H9 (cell line): Measurements from ENCODE around the gene RABGAP1. TPM values are rescaled to one million over a fixed set of nuclear protein-coding genes. Genes with fewer than 3 reads are reported as not detected.

Experiments used
- DNase-seq: peaks from one replicate; pipeline ENCODE4 v3.0.0-alpha.2; 2017
- H2AFZ ChIP-seq: one replicate; pipeline ENCODE4 v1.6.1; 2013; ENCODE audit warnings: mild to moderate bottlenecking, low read length, control low read depth, moderate library complexity
- H2AK5ac ChIP-seq: 2 replicates; pipeline ENCODE4 v1.6.1; 2013; ENCODE audit warnings: low read length, control low read depth, mixed read lengths; ENCODE audit not compliant: insufficient read length
- H2BK120ac ChIP-seq: one replicate; pipeline ENCODE4 v1.6.1; 2013; ENCODE audit warnings: low read depth, mild to moderate bottlenecking, low read length, control low read depth, inconsistent platforms; ENCODE audit not compliant: poor library complexity, severe bottlenecking
- H2BK12ac ChIP-seq: 2 replicates; pipeline ENCODE4 v1.6.1; 2013; ENCODE audit warnings: low read length, control low read depth, mixed read lengths, low read depth; ENCODE audit not compliant: insufficient read length
- H2BK15ac ChIP-seq: 2 replicates; pipeline ENCODE4 v1.6.1; 2013; ENCODE audit warnings: low read depth, low read length, control low read depth
- H2BK20ac ChIP-seq: one replicate; pipeline ENCODE4 v1.6.1; 2013; ENCODE audit warnings: low read depth, mild to moderate bottlenecking, low read length, control low read depth, inconsistent platforms; ENCODE audit not compliant: poor library complexity, severe bottlenecking
- H2BK5ac ChIP-seq: 2 replicates; pipeline ENCODE4 v1.6.1; 2013; ENCODE audit warnings: low read length, control low read depth, mixed read lengths; ENCODE audit not compliant: insufficient read length
- H3K14ac ChIP-seq: 2 replicates; pipeline ENCODE4 v1.6.1; 2013; ENCODE audit warnings: low read length, control low read depth; ENCODE audit not compliant: insufficient read depth
- H3K18ac ChIP-seq: 2 replicates; pipeline ENCODE4 v1.6.1; 2013; ENCODE audit warnings: low read depth, mild to moderate bottlenecking, mixed read lengths, low read length, control low read depth; ENCODE audit not compliant: insufficient read length
- H3K23ac ChIP-seq: 2 replicates; pipeline ENCODE4 v1.6.1; 2013; ENCODE audit warnings: low read length, control low read depth, mixed read lengths, low read depth; ENCODE audit not compliant: insufficient read length
- H3K23me2 ChIP-seq: 2 replicates; pipeline ENCODE4 v1.6.1; 2013; ENCODE audit warnings: low read depth, mild to moderate bottlenecking, mixed read lengths, low read length, control low read depth; ENCODE audit not compliant: insufficient read length, poor library complexity, severe bottlenecking
- H3K27ac ChIP-seq: 2 replicates; pipeline ENCODE4 v1.5.1; 2013; ENCODE audit warnings: low read length, control low read depth, mixed read lengths, low read depth; ENCODE audit not compliant: insufficient read length
- H3K27me3 ChIP-seq: 2 replicates; pipeline ENCODE4 v1.6.1; 2013; ENCODE audit warnings: low read length, control low read depth, inconsistent platforms; ENCODE audit not compliant: insufficient read depth
- H3K4ac ChIP-seq: 2 replicates; pipeline ENCODE4 v1.6.1; 2013; ENCODE audit warnings: low read depth, mild to moderate bottlenecking, control low read depth, inconsistent platforms, low read length, moderate library complexity
- H3K4me1 ChIP-seq: 2 replicates; pipeline ENCODE4 v1.6.1; 2013; ENCODE audit warnings: low read length, control low read depth, inconsistent platforms; ENCODE audit not compliant: insufficient read depth
- H3K4me2 ChIP-seq: 2 replicates; pipeline ENCODE4 v1.6.1; 2013; ENCODE audit warnings: low read length, control low read depth, mixed read lengths; ENCODE audit not compliant: insufficient read length, insufficient read depth
- H3K56ac ChIP-seq: 2 replicates; pipeline ENCODE4 v1.6.1; 2013; ENCODE audit warnings: low read depth, mild to moderate bottlenecking, mixed read lengths, low read length, control low read depth; ENCODE audit not compliant: insufficient read length
- H3K79me1 ChIP-seq: 2 replicates; pipeline ENCODE4 v1.6.1; 2013; ENCODE audit warnings: low read depth, mild to moderate bottlenecking, moderate library complexity, low read length, control low read depth, inconsistent platforms; ENCODE audit not compliant: insufficient read depth, poor library complexity, severe bottlenecking
- H3K79me2 ChIP-seq: 2 replicates; pipeline ENCODE4 v1.6.1; 2013; ENCODE audit warnings: low read length, control low read depth, inconsistent platforms; ENCODE audit not compliant: insufficient read depth
- H3K9ac ChIP-seq: 2 replicates; pipeline ENCODE4 v1.6.1; 2013; ENCODE audit warnings: low read length, control low read depth, mixed read lengths; ENCODE audit not compliant: insufficient read length; ENCODE audit errors: extremely low read depth
- H3K9me3 ChIP-seq: one replicate; pipeline ENCODE4 v1.6.1; 2013; ENCODE audit warnings: low read depth, low read length, inconsistent platforms; ENCODE audit not compliant: control insufficient read depth
- H3T11ph ChIP-seq: one replicate; pipeline ENCODE4 v1.6.1; 2013; ENCODE audit warnings: mild to moderate bottlenecking, low read length, control low read depth, inconsistent platforms
- H4K20me1 ChIP-seq: one replicate; pipeline ENCODE4 v1.6.1; 2013; ENCODE audit not compliant: control insufficient read depth, insufficient read length, insufficient read depth
- H4K5ac ChIP-seq: 2 replicates; pipeline ENCODE4 v1.6.1; 2013; ENCODE audit warnings: low read depth, mild to moderate bottlenecking, mixed read lengths, low read length, control low read depth; ENCODE audit not compliant: insufficient read length
- H4K8ac ChIP-seq: replicated peaks from 2 replicates; pipeline ENCODE4 v1.6.1; 2013; ENCODE audit warnings: low read length, control low read depth, mixed read lengths, low read depth; ENCODE audit not compliant: insufficient read length
- H4K91ac ChIP-seq: 2 replicates; pipeline ENCODE4 v1.6.1; 2013; ENCODE audit warnings: low read depth, mild to moderate bottlenecking, moderate library complexity, mixed read lengths, low read length, control low read depth; ENCODE audit not compliant: insufficient read length
- H3K27ac Mint-ChIP-seq, 3 experiments: 2 replicates in 2 of 3; 3 replicates in 1 of 3; pipeline ENCODE4 v1.8.0; 2020 to 2021; ENCODE audit warnings: mixed read lengths in 3 of 3, mild to moderate bottlenecking in 1 of 3, moderate library complexity in 1 of 3
- H3K27me3 Mint-ChIP-seq: 2 replicates; pipeline ENCODE4 v1.8.0; 2021; ENCODE audit warnings: low read depth, mild to moderate bottlenecking, moderate library complexity, mixed read lengths
- H3K36me3 Mint-ChIP-seq, 3 experiments: 2 replicates in 2 of 3; 3 replicates in 1 of 3; pipeline ENCODE4 v1.8.0; 2020 to 2021; ENCODE audit warnings: low read depth in 3 of 3, mixed read lengths in 3 of 3; ENCODE audit not compliant: insufficient read depth in 1 of 3
- H3K4me1 Mint-ChIP-seq, 2 experiments: 2 replicates each; pipeline ENCODE4 v1.8.0; 2020; ENCODE audit warnings: mixed read lengths in 2 of 2
- H3K4me3 Mint-ChIP-seq, 2 experiments: 2 replicates in 1 of 2; 3 replicates in 1 of 2; pipeline ENCODE4 v1.8.0; 2020 to 2021; ENCODE audit warnings: mild to moderate bottlenecking in 2 of 2, mixed read lengths in 2 of 2, moderate library complexity in 1 of 2
- H3K9me3 Mint-ChIP-seq, 2 experiments: 2 replicates in 1 of 2; 3 replicates in 1 of 2; pipeline ENCODE4 v1.8.0; 2020; ENCODE audit warnings: mild to moderate bottlenecking in 2 of 2, mixed read lengths in 2 of 2, moderate library complexity in 1 of 2
- WGBS: extraction: QIAGEN DNeasy Blood & Tissue Kit; methylation state at CpG from one replicate; pipeline ENCODE4 v1.1.7; 2013; ENCODE audit warnings: missing lambda C conversion rate, low lambda C conversion rate, mixed read lengths; ENCODE audit not compliant: insufficient read length; ENCODE audit errors: extremely low coverage; 5-methylcytosine and 5-hydroxymethylcytosine counted together
- total RNA-seq: library from RNA; stranded (reverse); gene quantifications from 2 replicates; pipeline ENCODE4 v1.2.1, GENCODE V29; 2021
- TF ChIP-seq, protein P1 (sequence below): fragments of 200-600 bp; sonication (generic); conservative IDR thresholded peaks from 3 replicates; pipeline ENCODE4 v1.8.0; 2021; ENCODE audit warnings: antibody characterized with exemption, mild to moderate bottlenecking

RABGAP1 gene
- total RNA-seq, 1 experiment from 2014 or later = 31.6 TPM

DNA sequence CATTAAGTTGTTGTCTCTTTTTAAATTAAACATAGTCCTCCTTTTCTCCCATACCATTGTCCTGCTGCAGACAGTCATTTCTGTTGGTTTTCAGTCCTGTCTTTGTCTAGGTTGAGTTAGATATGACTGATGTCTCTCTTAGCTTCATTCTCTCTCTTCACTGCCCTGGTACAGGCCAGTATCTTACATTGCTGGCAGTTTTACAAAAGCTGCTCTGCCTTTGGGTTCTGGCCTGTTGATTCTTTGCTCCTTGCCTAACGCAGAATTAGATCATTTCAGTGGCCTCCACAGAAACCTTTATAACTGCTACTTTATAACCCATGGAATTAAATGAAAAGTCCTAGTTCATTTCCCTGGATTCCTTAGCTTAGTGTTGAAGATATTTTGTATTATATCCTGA lies 126.3 kb downstream of the RABGAP1 start:
- H3K27me3 ChIP-seq = no peaks in the 10 kb centered on the region
- no peaks in the 10 kb centered on the region for H3K79me2 ChIP-seq
- no peak overlapping the region for H3K4me2 ChIP-seq
- no peaks in the 10 kb centered on the region for H3K23me2 ChIP-seq
- H3K27ac ChIP-seq = no peak overlapping the region
- H3K4me1 Mint-ChIP-seq = peaks cover 17 to 21% of the 10 kb centered on the region in 2 experiments
- H3K23ac ChIP-seq = no peak overlapping the region
- H4K8ac ChIP-seq = no peak overlapping the region
- H3K9ac ChIP-seq = no peak overlapping the region
- no peak overlapping the region for H4K5ac ChIP-seq
- peaks cover 4 to 49% (median 48%) of the 10 kb centered on the region in 3 experiments; a peak in 6 of 7 replicates for H3K36me3 Mint-ChIP-seq
- H2BK15ac ChIP-seq = no peak overlapping the region
- no peak overlapping the region for H3K18ac ChIP-seq
- H3K9me3 Mint-ChIP-seq = no peaks in the 10 kb centered on the region
- H3K4ac ChIP-seq = no peak overlapping the region
- no peak overlapping the region for H2BK120ac ChIP-seq
- H2AK5ac ChIP-seq = no peak overlapping the region
- no peak overlapping the region for H3K4me3 Mint-ChIP-seq
- no peak overlapping the region for H2AFZ ChIP-seq
- H3K79me1 ChIP-seq = no peaks in the 10 kb centered on the region
- H4K20me1 ChIP-seq = no peaks in the 10 kb centered on the region
- 0 out of 7 replicates have a peak overlapping the region, but pooled peaks of 1 of the 3 experiments have one; percentile 14 for H3K27ac Mint-ChIP-seq
- no peak overlapping the region for H3K56ac ChIP-seq
- H3T11ph ChIP-seq = no peak overlapping the region
- H3K4me1 ChIP-seq = no peaks in the 10 kb centered on the region
- no peak overlapping the region for H3K14ac ChIP-seq
- H4K91ac ChIP-seq = no peak overlapping the region
- H2BK12ac ChIP-seq = no peak overlapping the region
- H2BK5ac ChIP-seq = no peak overlapping the region
- DNase-seq = no peak
- TF ChIP-seq, protein P1, sequence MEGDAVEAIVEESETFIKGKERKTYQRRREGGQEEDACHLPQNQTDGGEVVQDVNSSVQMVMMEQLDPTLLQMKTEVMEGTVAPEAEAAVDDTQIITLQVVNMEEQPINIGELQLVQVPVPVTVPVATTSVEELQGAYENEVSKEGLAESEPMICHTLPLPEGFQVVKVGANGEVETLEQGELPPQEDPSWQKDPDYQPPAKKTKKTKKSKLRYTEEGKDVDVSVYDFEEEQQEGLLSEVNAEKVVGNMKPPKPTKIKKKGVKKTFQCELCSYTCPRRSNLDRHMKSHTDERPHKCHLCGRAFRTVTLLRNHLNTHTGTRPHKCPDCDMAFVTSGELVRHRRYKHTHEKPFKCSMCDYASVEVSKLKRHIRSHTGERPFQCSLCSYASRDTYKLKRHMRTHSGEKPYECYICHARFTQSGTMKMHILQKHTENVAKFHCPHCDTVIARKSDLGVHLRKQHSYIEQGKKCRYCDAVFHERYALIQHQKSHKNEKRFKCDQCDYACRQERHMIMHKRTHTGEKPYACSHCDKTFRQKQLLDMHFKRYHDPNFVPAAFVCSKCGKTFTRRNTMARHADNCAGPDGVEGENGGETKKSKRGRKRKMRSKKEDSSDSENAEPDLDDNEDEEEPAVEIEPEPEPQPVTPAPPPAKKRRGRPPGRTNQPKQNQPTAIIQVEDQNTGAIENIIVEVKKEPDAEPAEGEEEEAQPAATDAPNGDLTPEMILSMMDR = no peak
- no peaks in the 10 kb centered on the region for H3K27me3 Mint-ChIP-seq
- WGBS = no CpG with 5 or more reads among the region's 1 CpG
- H3K9me3 ChIP-seq = no peaks in the 10 kb centered on the region
- H2BK20ac ChIP-seq = no peak overlapping the region
